HepG2 (cell line): ENCODE data around the gene PROX1. TPM values are rescaled to one million over a fixed set of nuclear protein-coding genes. Genes with fewer than 3 reads are reported as not detected.

ENCODE experiments used
- ERF ChIP-seq: IDR thresholded peaks from 2 replicates; pipeline ENCODE4 v1.6.1; 2018; ENCODE audit warnings: missing biosample characterization, missing genetic modification reagents
- GABPB1 ChIP-seq: IDR thresholded peaks from 2 replicates; pipeline ENCODE4 v1.6.1; 2016; ENCODE audit warnings: mild to moderate bottlenecking, missing genetic modification reagents, moderate library complexity, missing compliant biosample characterization
- KDM3A ChIP-seq: IDR thresholded peaks from 2 replicates; pipeline ENCODE4 v1.6.1; 2018; ENCODE audit warnings: low read depth, missing compliant biosample characterization
- KDM5B ChIP-seq: sonication (generic); formaldehyde crosslinking; IDR thresholded peaks from 2 replicates; pipeline ENCODE4 v1.4.0; 2020; ENCODE audit warnings: missing genetic modification reagents, mild to moderate bottlenecking, borderline replicate concordance
- TARDBP ChIP-seq: sonication (generic); formaldehyde crosslinking; IDR thresholded peaks from 2 replicates; pipeline ENCODE4 v1.8.0; 2022; ENCODE audit warnings: mild to moderate bottlenecking, missing genetic modification reagents
- ZNF326 ChIP-seq: sonication (generic); formaldehyde crosslinking; IDR thresholded peaks from 2 replicates; pipeline ENCODE4 v1.4.0; 2020; ENCODE audit warnings: missing genetic modification reagents, borderline replicate concordance
- ZNF484 ChIP-seq: sonication (generic); formaldehyde crosslinking; IDR thresholded peaks from 2 replicates; pipeline ENCODE4 v1.5.1; 2020; ENCODE audit warnings: mild to moderate bottlenecking, low read depth, missing genetic modification reagents, borderline replicate concordance
- ZNF737 ChIP-seq: sonication (generic); formaldehyde crosslinking; IDR thresholded peaks from 2 replicates; pipeline ENCODE4 v1.5.0; 2020; ENCODE audit warnings: missing genetic modification reagents, mild to moderate bottlenecking, borderline replicate concordance
- polyA plus RNA-seq, 8 experiments: library from polyadenylated mRNA; depleted of rRNA in 3 of 8; stranded (reverse) in 7 of 8; unstranded in 1 of 8; fragments of >200 nt; fragmentation: Illumina TruSeq in 4 of 8; extraction: Trizol in 4 of 8; gene quantifications; 2 replicates each; pipeline versions ENCODE4 v1.2.1 to v1.2.3, GENCODE V29; 2011 to 2016; ENCODE audit warnings: low read depth in 4 of 8, missing spikeins in 1 of 8, mixed read lengths in 1 of 8; ENCODE audit not compliant: insufficient read depth in 1 of 8
- total RNA-seq, 5 experiments: library from RNA; depleted of rRNA; stranded (reverse); fragments of >200 nt; fragmentation: Illumina TruSeq; extraction: Trizol; gene quantifications; 2 replicates each; pipeline ENCODE4 v1.2.3, GENCODE V29; 2016; ENCODE audit warnings: low read depth in 1 of 5
- TF ChIP-seq, protein P1 (sequence below), 2 experiments: sonication (generic) in 1 of 2; formaldehyde crosslinking in 1 of 2; IDR thresholded peaks; 2 replicates each; pipeline versions ENCODE4 v1.5.1 to v1.6.1; 2011 to 2020; ENCODE audit warnings: borderline replicate concordance in 1 of 2, low read depth in 1 of 2, low read length in 1 of 2, mild to moderate bottlenecking in 1 of 2, missing genetic modification reagents in 1 of 2, moderate library complexity in 1 of 2
- TF ChIP-seq, protein P2 (sequence below), 2 experiments: fragments of 450-650 bp in 1 of 2; sonication (generic) in 1 of 2; formaldehyde crosslinking in 1 of 2; IDR thresholded peaks; 2 replicates each; pipeline versions ENCODE4 v1.6.1 to v1.8.0; 2016 to 2022; ENCODE audit warnings: antibody characterized with exemption in 1 of 2, mild to moderate bottlenecking in 1 of 2, missing genetic modification reagents in 1 of 2
- TF ChIP-seq, protein P3 (sequence below): sonication (generic); formaldehyde crosslinking; IDR thresholded peaks from 2 replicates; pipeline ENCODE4 v1.5.0; 2020; ENCODE audit warnings: mild to moderate bottlenecking, missing genetic modification reagents

PROX1 gene
- total and polyA plus RNA-seq, 2 of the 13 experiments (the other 11 are each of a cell fraction or from before 2014, with no cell fraction given): 12.3 to 30.2 TPM

DNA sequence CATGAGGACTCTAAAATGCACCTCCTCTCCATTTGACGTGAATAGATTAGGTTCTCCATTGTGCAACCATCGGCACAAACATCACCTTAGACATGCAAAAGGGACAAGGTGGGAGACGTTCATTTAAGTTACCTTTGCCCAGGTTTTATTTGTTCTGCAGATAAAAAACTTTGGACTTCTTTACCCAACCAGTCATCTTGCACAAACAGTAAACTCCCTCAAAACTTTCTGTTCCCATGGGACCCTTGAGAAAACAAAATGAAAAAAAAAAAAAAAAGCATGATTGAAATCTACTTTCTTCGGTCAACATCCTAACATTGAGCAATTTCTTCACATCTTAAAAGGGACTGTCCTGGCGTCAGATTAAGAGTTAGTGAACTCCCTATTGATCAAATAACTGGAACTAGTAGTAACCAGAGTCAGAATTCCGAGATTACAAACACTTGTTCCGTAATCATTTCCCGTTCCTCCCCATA is 31.4 kb upstream of the PROX1 start (continued):
- TF ChIP-seq, protein P1, sequence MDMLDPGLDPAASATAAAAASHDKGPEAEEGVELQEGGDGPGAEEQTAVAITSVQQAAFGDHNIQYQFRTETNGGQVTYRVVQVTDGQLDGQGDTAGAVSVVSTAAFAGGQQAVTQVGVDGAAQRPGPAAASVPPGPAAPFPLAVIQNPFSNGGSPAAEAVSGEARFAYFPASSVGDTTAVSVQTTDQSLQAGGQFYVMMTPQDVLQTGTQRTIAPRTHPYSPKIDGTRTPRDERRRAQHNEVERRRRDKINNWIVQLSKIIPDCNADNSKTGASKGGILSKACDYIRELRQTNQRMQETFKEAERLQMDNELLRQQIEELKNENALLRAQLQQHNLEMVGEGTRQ (IDR thresholded peaks at IDR 0.05; ENCODE audit: low read depth, low read length): no peak
- TF ChIP-seq, protein P1 (CRISPR knock-in tag; IDR thresholded peaks at IDR 0.05; ENCODE audit: borderline replicate concordance): no peak
- no peak for TF ChIP-seq ZNF737
- TF ChIP-seq GABPB1 (CRISPR knock-in tag): no peak
- TF ChIP-seq ZNF484 (CRISPR knock-in tag): no peak
- TF ChIP-seq, protein P2, sequence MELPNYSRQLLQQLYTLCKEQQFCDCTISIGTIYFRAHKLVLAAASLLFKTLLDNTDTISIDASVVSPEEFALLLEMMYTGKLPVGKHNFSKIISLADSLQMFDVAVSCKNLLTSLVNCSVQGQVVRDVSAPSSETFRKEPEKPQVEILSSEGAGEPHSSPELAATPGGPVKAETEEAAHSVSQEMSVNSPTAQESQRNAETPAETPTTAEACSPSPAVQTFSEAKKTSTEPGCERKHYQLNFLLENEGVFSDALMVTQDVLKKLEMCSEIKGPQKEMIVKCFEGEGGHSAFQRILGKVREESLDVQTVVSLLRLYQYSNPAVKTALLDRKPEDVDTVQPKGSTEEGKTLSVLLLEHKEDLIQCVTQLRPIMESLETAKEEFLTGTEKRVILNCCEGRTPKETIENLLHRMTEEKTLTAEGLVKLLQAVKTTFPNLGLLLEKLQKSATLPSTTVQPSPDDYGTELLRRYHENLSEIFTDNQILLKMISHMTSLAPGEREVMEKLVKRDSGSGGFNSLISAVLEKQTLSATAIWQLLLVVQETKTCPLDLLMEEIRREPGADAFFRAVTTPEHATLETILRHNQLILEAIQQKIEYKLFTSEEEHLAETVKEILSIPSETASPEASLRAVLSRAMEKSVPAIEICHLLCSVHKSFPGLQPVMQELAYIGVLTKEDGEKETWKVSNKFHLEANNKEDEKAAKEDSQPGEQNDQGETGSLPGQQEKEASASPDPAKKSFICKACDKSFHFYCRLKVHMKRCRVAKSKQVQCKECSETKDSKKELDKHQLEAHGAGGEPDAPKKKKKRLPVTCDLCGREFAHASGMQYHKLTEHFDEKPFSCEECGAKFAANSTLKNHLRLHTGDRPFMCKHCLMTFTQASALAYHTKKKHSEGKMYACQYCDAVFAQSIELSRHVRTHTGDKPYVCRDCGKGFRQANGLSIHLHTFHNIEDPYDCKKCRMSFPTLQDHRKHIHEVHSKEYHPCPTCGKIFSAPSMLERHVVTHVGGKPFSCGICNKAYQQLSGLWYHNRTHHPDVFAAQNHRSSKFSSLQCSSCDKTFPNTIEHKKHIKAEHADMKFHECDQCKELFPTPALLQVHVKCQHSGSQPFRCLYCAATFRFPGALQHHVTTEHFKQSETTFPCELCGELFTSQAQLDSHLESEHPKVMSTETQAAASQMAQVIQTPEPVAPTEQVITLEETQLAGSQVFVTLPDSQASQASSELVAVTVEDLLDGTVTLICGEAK (IDR thresholded peaks at IDR 0.05): no peak
- TF ChIP-seq, protein P2 (CRISPR knock-in tag; IDR thresholded peaks at IDR 0.05): no peak
- peak; percentile 47; the same call in 1 of the 2 replicates for TF ChIP-seq TARDBP (CRISPR knock-in tag)
- TF ChIP-seq KDM3A (CRISPR knock-in tag): no peak
- TF ChIP-seq ZNF326 (CRISPR knock-in tag): no peak
- TF ChIP-seq ERF (CRISPR knock-in tag): no peak
- TF ChIP-seq, protein P3, sequence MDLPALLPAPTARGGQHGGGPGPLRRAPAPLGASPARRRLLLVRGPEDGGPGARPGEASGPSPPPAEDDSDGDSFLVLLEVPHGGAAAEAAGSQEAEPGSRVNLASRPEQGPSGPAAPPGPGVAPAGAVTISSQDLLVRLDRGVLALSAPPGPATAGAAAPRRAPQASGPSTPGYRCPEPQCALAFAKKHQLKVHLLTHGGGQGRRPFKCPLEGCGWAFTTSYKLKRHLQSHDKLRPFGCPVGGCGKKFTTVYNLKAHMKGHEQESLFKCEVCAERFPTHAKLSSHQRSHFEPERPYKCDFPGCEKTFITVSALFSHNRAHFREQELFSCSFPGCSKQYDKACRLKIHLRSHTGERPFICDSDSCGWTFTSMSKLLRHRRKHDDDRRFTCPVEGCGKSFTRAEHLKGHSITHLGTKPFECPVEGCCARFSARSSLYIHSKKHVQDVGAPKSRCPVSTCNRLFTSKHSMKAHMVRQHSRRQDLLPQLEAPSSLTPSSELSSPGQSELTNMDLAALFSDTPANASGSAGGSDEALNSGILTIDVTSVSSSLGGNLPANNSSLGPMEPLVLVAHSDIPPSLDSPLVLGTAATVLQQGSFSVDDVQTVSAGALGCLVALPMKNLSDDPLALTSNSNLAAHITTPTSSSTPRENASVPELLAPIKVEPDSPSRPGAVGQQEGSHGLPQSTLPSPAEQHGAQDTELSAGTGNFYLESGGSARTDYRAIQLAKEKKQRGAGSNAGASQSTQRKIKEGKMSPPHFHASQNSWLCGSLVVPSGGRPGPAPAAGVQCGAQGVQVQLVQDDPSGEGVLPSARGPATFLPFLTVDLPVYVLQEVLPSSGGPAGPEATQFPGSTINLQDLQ (CRISPR knock-in tag): no peak
- no peak for TF ChIP-seq KDM5B (CRISPR knock-in tag)
